HG03025 (cell line): Measurements from ENCODE around the gene FAM3C.

Experiments
- ATAC-seq: cut with Tn5 transposase; IDR thresholded peaks from one replicate; pipeline ENCODE4 v1.9.1; 2021; ENCODE audit warnings: mild to moderate bottlenecking, moderate library complexity; ENCODE audit not compliant: unreplicated experiment, low FRiP score

FAM3C gene

GRCh38 chr7:121303422-121304101 is 92.5 kb downstream of the FAM3C start:
- ATAC-seq: no peak

GRCh38 chr7:121302214-121302745 is 93.8 kb downstream of the FAM3C start:
- ATAC-seq: peak; percentile 93

DNA sequence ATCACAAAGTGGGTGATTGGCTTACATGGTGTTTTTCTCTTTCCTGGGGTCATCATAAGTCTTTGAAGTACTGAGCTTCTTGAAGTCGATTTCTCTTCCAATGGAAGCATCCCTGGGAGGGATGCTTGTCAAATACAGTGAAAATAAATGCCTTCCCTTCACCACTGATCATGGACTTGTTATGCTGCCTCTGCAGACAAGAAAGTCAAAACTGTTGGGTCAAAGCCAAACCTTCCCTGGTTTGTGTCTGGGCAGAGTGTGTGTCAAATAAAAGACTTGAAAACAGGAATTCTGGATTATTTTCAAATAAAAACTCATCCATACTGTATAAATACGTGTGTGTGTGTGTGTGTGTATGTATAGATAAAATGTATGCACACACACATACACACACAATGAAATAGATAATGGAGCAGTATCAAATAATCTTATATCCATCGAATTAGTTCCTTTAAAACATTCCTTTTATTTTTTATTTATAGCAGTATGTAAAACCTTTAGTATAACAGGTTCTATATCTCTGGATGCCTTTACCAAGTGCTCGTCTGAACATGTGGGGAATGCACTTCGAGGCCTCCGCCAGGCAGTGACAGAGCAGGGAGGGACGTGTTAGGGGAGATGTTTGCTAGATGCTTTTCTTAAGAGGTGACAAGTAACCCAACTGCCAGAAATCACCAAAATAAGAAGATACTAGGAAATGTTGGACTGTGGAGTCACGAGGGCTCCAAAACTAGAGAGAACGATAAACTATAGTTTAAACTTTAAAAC is 94.5 kb downstream of the FAM3C start:
- ATAC-seq: no peak

DNA sequence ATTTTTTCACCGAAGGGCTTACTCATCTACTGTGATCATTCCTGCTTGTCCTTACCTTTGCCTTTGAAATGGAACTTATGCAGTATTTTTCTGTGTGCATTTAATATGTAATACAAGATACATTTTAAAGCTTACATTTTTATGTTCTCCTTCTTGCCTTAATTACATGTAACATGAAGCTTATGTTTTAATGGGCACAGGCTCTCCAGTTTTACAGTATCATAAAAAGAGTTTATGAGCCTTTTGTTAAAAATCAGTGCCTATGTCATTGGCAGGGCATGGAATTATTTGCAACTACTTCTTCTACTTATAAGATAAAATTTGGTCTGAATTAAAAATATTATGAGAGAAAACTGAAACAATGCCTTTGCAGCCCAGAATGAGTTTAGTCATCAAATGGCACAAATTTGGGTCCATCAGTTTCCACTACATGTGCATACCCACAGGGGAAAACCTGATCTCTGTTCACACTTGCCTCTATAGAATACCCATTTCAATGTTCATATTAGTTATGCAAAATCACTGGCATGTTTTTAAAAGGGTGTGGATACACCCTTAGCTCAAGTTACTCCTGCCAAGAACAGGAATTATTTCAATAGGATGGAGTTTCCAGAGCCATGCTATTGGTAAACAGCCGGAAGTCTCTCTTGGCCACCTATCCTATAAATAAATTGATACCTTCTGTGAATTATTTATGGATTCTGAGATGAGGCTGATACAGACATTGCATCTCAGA is 95.3 kb downstream of the FAM3C start:
- no peak for ATAC-seq
